ENCODE measurements around the gene STAB1.

DNA sequence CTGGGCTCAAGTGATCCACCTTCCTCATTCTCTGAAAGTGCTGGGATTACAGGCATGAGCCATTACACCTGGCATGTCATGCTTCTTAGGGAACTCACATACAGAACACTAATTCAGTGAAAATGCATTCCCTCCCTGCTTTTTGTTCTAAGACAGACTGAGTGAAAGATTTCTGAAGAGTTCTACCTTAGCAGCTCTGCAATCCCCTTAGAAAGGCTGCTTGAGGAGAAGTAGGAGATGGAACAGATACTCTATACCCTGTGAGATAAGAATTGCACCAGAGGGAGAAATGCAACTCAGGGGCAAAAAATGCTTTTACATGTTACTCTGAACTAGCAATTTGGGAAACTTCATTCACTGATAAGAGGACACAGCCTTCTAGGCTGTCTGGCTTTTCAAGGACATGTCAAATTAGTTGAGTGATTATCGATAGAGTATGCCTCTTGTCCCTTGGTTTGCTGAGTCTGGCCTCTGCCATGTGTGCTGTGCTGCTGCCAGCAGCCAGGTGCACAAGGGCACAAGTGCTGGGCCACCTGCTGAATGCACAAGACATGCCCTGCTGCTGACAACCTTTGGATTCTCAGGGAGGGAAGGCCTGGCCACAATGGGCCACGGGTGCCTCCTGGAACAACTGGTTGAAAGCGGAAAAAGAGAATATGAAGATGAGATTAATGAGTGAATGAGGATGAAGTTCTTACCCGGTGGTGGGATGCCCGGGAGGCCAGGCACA, 59.1 kb downstream of the STAB1 start:
- TF ChIP-seq, protein P1, sequence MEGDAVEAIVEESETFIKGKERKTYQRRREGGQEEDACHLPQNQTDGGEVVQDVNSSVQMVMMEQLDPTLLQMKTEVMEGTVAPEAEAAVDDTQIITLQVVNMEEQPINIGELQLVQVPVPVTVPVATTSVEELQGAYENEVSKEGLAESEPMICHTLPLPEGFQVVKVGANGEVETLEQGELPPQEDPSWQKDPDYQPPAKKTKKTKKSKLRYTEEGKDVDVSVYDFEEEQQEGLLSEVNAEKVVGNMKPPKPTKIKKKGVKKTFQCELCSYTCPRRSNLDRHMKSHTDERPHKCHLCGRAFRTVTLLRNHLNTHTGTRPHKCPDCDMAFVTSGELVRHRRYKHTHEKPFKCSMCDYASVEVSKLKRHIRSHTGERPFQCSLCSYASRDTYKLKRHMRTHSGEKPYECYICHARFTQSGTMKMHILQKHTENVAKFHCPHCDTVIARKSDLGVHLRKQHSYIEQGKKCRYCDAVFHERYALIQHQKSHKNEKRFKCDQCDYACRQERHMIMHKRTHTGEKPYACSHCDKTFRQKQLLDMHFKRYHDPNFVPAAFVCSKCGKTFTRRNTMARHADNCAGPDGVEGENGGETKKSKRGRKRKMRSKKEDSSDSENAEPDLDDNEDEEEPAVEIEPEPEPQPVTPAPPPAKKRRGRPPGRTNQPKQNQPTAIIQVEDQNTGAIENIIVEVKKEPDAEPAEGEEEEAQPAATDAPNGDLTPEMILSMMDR (IDR thresholded peaks at IDR 0.05; ENCODE audit: control extremely low read depth in 1 of 3, insufficient read depth in 1 of 3, low read depth in 1 of 3, low read length in 3 of 3), result no peak
- TF ChIP-seq POLR2A (IDR thresholded peaks at IDR 0.05; ENCODE audit: control extremely low read depth in 1 of 2, low read depth in 2 of 2, low read length in 2 of 2), result no peak
- TF ChIP-seq RFX5 (IDR thresholded peaks at IDR 0.05; ENCODE audit: borderline replicate concordance, low read depth, low read length), result no peak
- no peak for TF ChIP-seq SUZ12 (IDR thresholded peaks at IDR 0.05; ENCODE audit: low read length)
